HepG2 (cell line): ENCODE measurements around the gene SYNGAP1. TPM values are rescaled to one million over a fixed set of nuclear protein-coding genes. Genes with fewer than 3 reads are reported as not detected.

Experiments
- CEBPG ChIP-seq: IDR thresholded peaks from 2 replicates; pipeline ENCODE4 v1.6.1; 2016
- EEA1 ChIP-seq: sonication (generic); formaldehyde crosslinking; IDR thresholded peaks from 2 replicates; pipeline ENCODE4 v1.5.1; 2020; ENCODE audit warnings: mild to moderate bottlenecking, missing genetic modification reagents, borderline replicate concordance
- FOXM1 ChIP-seq: sonication (generic); formaldehyde crosslinking; IDR thresholded peaks from 2 replicates; pipeline ENCODE4 v1.5.0; 2020; ENCODE audit warnings: missing genetic modification reagents
- HNRNPK ChIP-seq: fragments of 200-400 bp; formaldehyde crosslinking; IDR thresholded peaks from 2 replicates; pipeline ENCODE4 v1.6.1; 2018; ENCODE audit warnings: low read length, low read depth, moderate library complexity, mild to moderate bottlenecking; ENCODE audit not compliant: poor library complexity, severe bottlenecking
- PRPF4 ChIP-seq: fragments of 200-400 bp; formaldehyde crosslinking; IDR thresholded peaks from 2 replicates; pipeline ENCODE4 v1.6.1; 2016; ENCODE audit warnings: low read length, low read depth; ENCODE audit not compliant: poor library complexity, severe bottlenecking
- RELA ChIP-seq: sonication (generic); formaldehyde crosslinking; IDR thresholded peaks from 2 replicates; pipeline ENCODE4 v1.4.0; 2020; ENCODE audit warnings: missing genetic modification reagents
- SPEN ChIP-seq: sonication (generic); formaldehyde crosslinking; IDR thresholded peaks from 2 replicates; pipeline ENCODE4 v1.5.1; 2020; ENCODE audit warnings: low read depth, mild to moderate bottlenecking, missing genetic modification reagents
- SRSF1 ChIP-seq: fragments of 200-400 bp; formaldehyde crosslinking; optimal IDR thresholded peaks from 2 replicates; pipeline ENCODE3; 2017; ENCODE audit warnings: mild to moderate bottlenecking, low read depth, low read length, moderate library complexity
- ZNF770 ChIP-seq: sonication (generic); formaldehyde crosslinking; IDR thresholded peaks from 2 replicates; pipeline ENCODE4 v1.5.0; 2020; ENCODE audit warnings: mild to moderate bottlenecking, missing genetic modification reagents
- polyA plus RNA-seq, 8 experiments: library from polyadenylated mRNA; depleted of rRNA in 3 of 8; stranded (reverse) in 7 of 8; unstranded in 1 of 8; fragments of >200 nt; fragmentation: Illumina TruSeq in 4 of 8; extraction: Trizol in 4 of 8; gene quantifications; 2 replicates each; pipeline versions ENCODE4 v1.2.1 to v1.2.3, GENCODE V29; 2011 to 2016; ENCODE audit warnings: low read depth in 4 of 8, missing spikeins in 1 of 8, mixed read lengths in 1 of 8; ENCODE audit not compliant: insufficient read depth in 1 of 8
- total RNA-seq, 5 experiments: library from RNA; depleted of rRNA; stranded (reverse); fragments of >200 nt; fragmentation: Illumina TruSeq; extraction: Trizol; gene quantifications; 2 replicates each; pipeline ENCODE4 v1.2.3, GENCODE V29; 2016; ENCODE audit warnings: low read depth in 1 of 5
- TF ChIP-seq, protein P1 (sequence below): IDR thresholded peaks from 2 replicates; pipeline ENCODE4 v1.4.0; 2020; ENCODE audit warnings: mild to moderate bottlenecking, missing genetic modification reagents

SYNGAP1 gene
- total and polyA plus RNA-seq, 2 of the 13 experiments (the other 11 are each of a cell fraction or from before 2014, with no cell fraction given), result 0.75 to 1.1 TPM

- TF ChIP-seq SPEN (CRISPR knock-in tag) (no peak), CEBPG (peak; percentile 65), PRPF4 (no peak), FOXM1 (CRISPR knock-in tag) (no peak), EEA1 (CRISPR knock-in tag) (no peak), HNRNPK (no peak), SRSF1 (no peak), RELA (CRISPR knock-in tag) (no peak), ZNF770 (CRISPR knock-in tag) (no peak)
- TF ChIP-seq, protein P1, sequence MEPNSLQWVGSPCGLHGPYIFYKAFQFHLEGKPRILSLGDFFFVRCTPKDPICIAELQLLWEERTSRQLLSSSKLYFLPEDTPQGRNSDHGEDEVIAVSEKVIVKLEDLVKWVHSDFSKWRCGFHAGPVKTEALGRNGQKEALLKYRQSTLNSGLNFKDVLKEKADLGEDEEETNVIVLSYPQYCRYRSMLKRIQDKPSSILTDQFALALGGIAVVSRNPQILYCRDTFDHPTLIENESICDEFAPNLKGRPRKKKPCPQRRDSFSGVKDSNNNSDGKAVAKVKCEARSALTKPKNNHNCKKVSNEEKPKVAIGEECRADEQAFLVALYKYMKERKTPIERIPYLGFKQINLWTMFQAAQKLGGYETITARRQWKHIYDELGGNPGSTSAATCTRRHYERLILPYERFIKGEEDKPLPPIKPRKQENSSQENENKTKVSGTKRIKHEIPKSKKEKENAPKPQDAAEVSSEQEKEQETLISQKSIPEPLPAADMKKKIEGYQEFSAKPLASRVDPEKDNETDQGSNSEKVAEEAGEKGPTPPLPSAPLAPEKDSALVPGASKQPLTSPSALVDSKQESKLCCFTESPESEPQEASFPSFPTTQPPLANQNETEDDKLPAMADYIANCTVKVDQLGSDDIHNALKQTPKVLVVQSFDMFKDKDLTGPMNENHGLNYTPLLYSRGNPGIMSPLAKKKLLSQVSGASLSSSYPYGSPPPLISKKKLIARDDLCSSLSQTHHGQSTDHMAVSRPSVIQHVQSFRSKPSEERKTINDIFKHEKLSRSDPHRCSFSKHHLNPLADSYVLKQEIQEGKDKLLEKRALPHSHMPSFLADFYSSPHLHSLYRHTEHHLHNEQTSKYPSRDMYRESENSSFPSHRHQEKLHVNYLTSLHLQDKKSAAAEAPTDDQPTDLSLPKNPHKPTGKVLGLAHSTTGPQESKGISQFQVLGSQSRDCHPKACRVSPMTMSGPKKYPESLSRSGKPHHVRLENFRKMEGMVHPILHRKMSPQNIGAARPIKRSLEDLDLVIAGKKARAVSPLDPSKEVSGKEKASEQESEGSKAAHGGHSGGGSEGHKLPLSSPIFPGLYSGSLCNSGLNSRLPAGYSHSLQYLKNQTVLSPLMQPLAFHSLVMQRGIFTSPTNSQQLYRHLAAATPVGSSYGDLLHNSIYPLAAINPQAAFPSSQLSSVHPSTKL (CRISPR knock-in tag), result no peak
Observed at GRCh38 chr6:33430334-33430733, 10.5 kb downstream of the SYNGAP1 start (continued).
